UCSD-AML1 (cell line): Measurements from ENCODE around the gene APOL2.
"Not testable (repeated sequence)": the region's sequence is repeated elsewhere in the genome, so short reads cannot be mapped to it uniquely, and the experiment has no call there.

Source experiments
- DNase-seq: peaks from one replicate; lab custom pipeline; 2025; ENCODE audit not compliant: unreplicated experiment; lab: John Stamatoyannopoulos, UW

Gene APOL2

DNA sequence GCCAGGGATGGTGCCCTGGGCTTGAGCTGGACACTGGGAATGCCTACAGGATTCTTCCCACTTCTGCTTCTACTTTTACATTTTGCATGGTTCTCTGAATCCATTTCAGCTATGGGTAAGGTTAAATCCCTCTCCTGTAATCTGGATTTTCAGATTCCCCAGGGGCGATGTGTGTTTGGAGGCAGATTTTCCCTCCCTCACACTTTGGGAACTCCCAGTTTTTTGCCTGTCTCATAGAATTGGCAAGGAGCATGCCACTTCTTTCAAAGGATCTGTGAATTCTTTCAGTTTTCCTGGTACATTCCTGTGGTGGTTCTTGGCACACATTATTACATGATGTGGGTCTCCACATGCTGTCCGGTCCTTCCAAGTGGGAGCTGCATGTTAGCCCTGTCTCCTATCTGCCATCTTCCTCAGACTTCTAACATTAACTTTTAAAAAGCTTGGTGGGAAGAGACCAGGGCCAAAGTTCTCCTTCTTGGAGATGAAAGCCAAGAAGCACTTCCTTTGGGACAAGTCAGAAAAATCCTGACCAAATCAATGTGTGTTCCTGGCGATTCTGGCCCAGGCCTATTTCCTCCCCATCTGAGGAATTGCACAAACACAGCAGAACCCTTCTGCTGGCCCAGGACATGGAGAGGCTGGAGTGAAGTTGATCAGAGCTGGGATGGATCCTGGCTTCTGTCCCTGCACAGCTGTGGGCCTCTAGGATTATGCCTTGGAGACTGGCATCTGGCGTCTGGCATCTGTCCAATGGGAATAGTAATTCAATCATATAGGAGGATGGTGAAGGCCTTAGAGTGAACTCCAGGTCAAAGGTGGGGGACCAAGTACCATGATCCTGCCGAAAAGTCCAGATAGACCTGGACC, 5.4 kb upstream of the APOL2 start:
- no peak for DNase-seq

DNA sequence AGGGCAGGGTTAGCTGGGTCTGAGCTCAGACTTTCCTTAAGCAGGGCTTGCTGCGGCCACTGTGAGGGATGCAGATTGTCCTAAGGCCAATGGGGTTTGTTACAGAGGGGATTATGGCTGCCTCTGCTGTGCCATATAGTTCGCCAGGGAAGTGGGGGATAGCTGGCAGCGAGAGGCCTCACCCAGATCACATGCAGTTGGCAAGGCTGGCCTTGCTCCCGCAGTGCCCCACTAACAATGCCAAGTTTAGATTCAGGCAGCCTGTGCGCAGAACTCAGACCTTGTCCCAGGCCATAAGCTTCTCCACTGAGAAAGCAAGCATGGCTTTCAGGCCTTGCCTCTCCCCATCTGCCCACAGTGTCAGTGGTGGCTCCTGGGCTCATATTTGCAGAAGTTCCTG, 4.7 kb upstream of the APOL2 start:
- no peak for DNase-seq

DNA sequence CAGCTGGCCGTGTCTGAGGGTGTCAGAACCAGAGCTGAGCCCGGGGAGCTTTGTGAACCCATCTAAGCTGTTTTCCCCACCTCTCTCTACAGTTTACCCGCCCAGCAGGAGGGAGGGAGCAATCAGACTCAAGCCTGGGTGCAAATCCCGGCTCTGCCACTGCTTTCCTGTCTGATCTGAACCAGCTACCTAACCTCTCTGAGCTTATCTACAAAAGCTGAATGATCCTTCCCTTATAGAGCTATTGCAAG, 252 bp downstream of the APOL2 start:
- no peak for DNase-seq

GRCh38 chr22:36238373-36239149, 766 bp downstream of the APOL2 start:
- DNase-seq = no peak

GRCh38 chr22:36237462-36238372, 1.6 kb downstream of the APOL2 start:
- DNase-seq = no peak

- no peak for DNase-seq
Observed at GRCh38 chr22:36236388-36237319, 2.7 kb downstream of the APOL2 start.

DNA sequence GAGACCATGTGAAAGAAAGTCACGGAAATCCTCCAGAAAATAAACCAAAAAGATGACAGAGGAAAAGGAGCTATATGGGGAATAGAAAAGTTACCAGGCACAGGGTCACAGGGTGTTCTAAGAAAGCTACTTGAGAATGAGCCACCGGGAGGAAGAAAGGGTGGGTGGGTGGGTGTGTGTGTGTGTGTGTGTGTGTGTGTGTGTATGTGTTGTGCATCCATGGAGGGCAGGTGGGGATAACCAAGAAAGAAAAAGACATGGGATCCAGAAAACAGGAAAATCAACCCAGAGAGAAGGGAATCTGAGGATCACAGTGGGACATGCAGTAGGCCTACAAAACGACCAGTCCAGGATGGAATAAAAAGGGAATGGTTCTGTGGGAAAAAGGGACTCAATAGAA, 3.7 kb downstream of the APOL2 start:
- DNase-seq = no peak

DNA sequence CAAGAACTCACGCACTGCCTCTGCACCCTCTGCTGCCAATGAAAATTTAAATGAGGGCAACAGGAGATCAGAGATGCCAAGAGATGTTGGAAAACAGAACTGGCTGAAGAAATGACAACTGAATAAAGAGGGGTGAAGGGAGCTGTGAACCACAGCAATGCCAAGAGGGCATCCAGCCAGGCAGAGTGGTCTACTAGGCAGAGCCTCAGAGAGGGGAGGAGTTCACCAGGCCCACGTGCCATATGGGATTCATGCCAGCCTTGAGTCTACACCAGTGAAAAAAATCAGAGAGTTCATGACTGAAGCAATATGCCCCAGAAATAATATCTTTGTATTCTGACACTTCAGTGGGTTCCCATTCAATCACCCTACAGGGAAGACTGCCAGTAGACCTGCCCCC, 4.4 kb downstream of the APOL2 start:
- DNase-seq = no peak

GRCh38 chr22:36234213-36234612, 5.1 kb downstream of the APOL2 start:
- no peak for DNase-seq

DNA sequence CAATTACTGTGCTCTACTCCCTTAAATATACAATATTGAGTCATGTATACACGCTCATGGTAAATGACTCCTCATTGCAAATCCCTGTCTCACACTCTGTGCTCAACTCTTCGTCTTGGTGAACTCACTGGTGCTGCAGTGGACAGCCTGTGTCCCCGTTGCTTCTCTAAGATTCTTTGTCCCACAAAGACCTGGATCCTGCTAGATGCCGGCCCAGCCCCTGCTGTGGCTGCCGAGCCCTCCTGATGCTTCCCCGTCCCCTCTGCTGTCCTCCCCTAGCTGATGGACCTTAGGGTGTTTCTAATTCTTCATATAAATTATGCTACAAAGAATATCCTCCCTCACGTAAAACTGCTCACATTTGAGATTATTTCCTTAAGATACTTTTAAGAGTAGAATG, 5.5 kb downstream of the APOL2 start:
- no peak for DNase-seq

GRCh38 chr22:36232715-36233401, 6.5 kb downstream of the APOL2 start:
- DNase-seq = no peak

GRCh38 chr22:36231051-36231450, 8.3 kb downstream of the APOL2 start:
- not testable (repeated sequence) for DNase-seq

GRCh38 chr22:36229649-36230048, 9.7 kb downstream of the APOL2 start:
- DNase-seq = not testable (repeated sequence)

DNA sequence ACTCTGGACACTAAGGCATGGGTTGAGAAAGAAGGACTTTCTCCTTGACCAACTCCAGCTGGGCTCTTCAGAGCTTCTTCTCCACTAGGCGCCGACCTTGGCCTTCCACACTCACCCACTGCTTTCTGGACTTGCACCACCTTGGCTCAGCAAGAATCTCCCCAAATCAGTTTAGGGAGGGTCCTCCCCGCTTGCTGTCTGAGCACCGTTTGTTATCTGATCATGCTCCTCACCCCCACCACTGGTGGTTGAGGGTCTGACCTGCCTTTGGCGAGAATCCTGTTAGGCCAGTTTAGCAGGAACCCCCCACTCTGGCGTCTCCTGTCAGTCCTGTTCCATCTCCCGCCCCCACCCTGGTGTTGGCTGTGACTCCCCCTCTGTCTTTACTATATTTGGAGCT, 10.4 kb downstream of the APOL2 start:
- no peak for DNase-seq

GRCh38 chr22:36228369-36228768, 11.0 kb downstream of the APOL2 start:
- DNase-seq = not testable (repeated sequence)

- DNase-seq = no peak
Observed at GRCh38 chr22:36227806-36228205, 11.5 kb downstream of the APOL2 start.

GRCh38 chr22:36227396-36227795, 11.9 kb downstream of the APOL2 start:
- DNase-seq = no peak

DNA sequence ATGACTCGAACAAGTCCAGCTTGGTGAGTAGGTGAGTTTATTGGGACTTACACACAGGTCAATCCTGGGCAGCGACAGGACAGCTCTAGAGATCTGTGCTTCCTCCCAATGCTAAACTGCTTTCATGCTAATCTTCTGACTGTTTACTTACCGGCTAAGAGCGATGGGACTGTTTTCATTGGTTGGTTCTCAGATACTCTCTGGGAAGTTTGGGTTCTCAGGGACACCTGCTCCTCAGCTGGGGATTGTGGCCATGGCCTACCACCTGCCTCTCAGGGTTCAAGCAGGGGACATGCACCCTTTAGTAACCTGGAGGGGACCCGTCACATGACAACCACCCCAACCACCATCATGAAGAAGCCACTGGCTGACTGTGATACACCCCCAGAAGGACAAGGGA, 13.1 kb downstream of the APOL2 start:
- DNase-seq = no peak

DNA sequence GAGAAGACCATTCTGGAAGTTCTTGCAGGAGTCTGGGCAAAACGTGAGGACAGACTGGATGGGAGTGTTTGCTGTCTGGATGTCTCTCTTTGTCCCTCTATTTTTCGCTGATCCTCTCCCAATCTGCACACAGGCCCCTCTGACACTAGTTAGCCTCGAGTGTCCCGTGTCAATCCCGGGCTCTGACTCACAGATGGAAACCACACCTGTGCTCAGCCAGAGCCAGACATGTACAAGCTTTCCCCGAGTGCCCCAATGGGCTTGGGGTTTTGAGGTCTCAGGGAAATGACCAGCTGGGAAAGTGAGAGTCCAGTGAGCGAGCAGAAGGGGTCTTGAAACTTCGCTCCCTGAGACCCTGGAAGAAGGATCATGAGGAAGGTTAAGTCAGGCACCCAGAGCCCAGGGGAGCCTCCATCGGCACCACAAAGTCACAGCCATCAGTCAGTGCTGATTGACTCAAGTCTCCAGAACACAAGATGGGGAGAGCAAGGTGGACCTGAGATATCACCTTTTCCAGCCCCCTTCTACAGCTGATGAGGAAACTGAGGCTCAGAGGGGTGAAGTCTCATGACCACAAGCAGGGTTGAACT, 13.9 kb downstream of the APOL2 start:
- DNase-seq = no peak

GRCh38 chr22:36224245-36224644, 15.1 kb downstream of the APOL2 start:
- no peak for DNase-seq
